IMR-90 (cell line): ENCODE results near the gene NOP16. TPM values are rescaled to one million over a fixed set of nuclear protein-coding genes. Genes with fewer than 3 reads are reported as not detected.

Source experiments
- ATAC-seq: fragments of 200-7000 bp; cut with Tn5 transposase; 2 replicates; pipeline ENCODE4 v1.9.1; 2020; ENCODE audit warnings: low read depth, mild to moderate bottlenecking, moderate library complexity
- BruUV-seq: library from RNA; stranded (reverse); fragments of 400-500 nt; replicated peaks from 2 replicates; lab custom pipeline; 2021; lab: Mats Ljungman, UMichigan
- CTCF ChIA-PET: fragments of 300-600 bp; formaldehyde crosslinking; extraction: SDS; loops from one replicate; lab custom pipeline; 2021; ENCODE audit warnings: antibody characterized with exemption; lab: Yijun Ruan, JAX
- POLR2A ChIA-PET: fragments of 300-600 bp; sonication (Branson Sonifier 250); formaldehyde crosslinking; loops from one replicate; lab custom pipeline; 2022; ENCODE audit warnings: antibody characterized with exemption; ENCODE audit not compliant: unreplicated experiment; lab: Charles Lee
- DNase-seq: peaks from one replicate; pipeline ENCODE4 v3.0.0; 2013
- H2AFZ ChIP-seq: replicated peaks from 2 replicates; pipeline ENCODE3; 2013; ENCODE audit warnings: low read length, mild to moderate bottlenecking; ENCODE audit not compliant: poor library complexity
- H2AK5ac ChIP-seq: 2 replicates; pipeline ENCODE4 v1.6.1; 2013; ENCODE audit warnings: low read depth, low read length, inconsistent platforms
- H2AK9ac ChIP-seq: replicated peaks from 2 replicates; pipeline ENCODE3; 2013; ENCODE audit warnings: mild to moderate bottlenecking, low read depth, low read length, moderate library complexity; ENCODE audit not compliant: poor library complexity
- H2BK120ac ChIP-seq: 2 replicates; pipeline ENCODE4 v1.6.1; 2013; ENCODE audit warnings: low read depth, low read length, inconsistent platforms
- H2BK15ac ChIP-seq: 3 replicates; pipeline ENCODE4 v1.6.1; 2013; ENCODE audit warnings: low read depth, low read length, inconsistent platforms
- H2BK20ac ChIP-seq: 2 replicates; pipeline ENCODE4 v1.6.1; 2013; ENCODE audit warnings: low read depth, mild to moderate bottlenecking, inconsistent platforms, low read length, moderate library complexity
- H2BK5ac ChIP-seq: 2 replicates; pipeline ENCODE4 v1.6.1; 2013; ENCODE audit warnings: mild to moderate bottlenecking, low read depth, low read length, inconsistent platforms; ENCODE audit not compliant: poor library complexity, severe bottlenecking
- H3K14ac ChIP-seq: replicated peaks from 2 replicates; pipeline ENCODE4 v1.6.1; 2013; ENCODE audit warnings: low read depth, low read length, inconsistent platforms
- H3K18ac ChIP-seq: 2 replicates; pipeline ENCODE4 v1.6.1; 2013; ENCODE audit warnings: low read depth, low read length, control low read depth
- H3K23ac ChIP-seq: 2 replicates; pipeline ENCODE4 v1.6.1; 2013; ENCODE audit warnings: low read depth, low read length, inconsistent platforms
- H3K27ac ChIP-seq: 2 replicates; pipeline ENCODE4 v1.5.1; 2013; ENCODE audit warnings: mild to moderate bottlenecking, control low read depth, low read length; ENCODE audit not compliant: insufficient read depth
- H3K27me3 ChIP-seq: 2 replicates; pipeline ENCODE4 v1.6.1; 2013; ENCODE audit warnings: low read length; ENCODE audit not compliant: control insufficient read depth, insufficient read depth
- H3K36me3 ChIP-seq: 2 replicates; pipeline ENCODE4 v1.6.1; 2013; ENCODE audit warnings: low read length, mixed read lengths; ENCODE audit not compliant: control insufficient read depth, insufficient read depth
- H3K4ac ChIP-seq: 2 replicates; pipeline ENCODE4 v1.6.1; 2013; ENCODE audit warnings: low read depth, low read length, inconsistent platforms
- H3K4me1 ChIP-seq: 2 replicates; pipeline ENCODE4 v1.6.1; 2013; ENCODE audit warnings: low read length, mixed read lengths; ENCODE audit not compliant: control insufficient read depth, insufficient read depth
- H3K4me2 ChIP-seq: 2 replicates; pipeline ENCODE4 v1.6.1; 2013; ENCODE audit warnings: low read depth, mild to moderate bottlenecking, control low read depth, low read length, moderate library complexity
- H3K4me3 ChIP-seq: 2 replicates; pipeline ENCODE4 v1.5.1; 2013; ENCODE audit warnings: low read depth, mild to moderate bottlenecking, control low read depth, low read length, moderate library complexity; ENCODE audit not compliant: insufficient read depth
- H3K56ac ChIP-seq: 2 replicates; pipeline ENCODE4 v1.6.1; 2013; ENCODE audit warnings: low read length, inconsistent platforms; ENCODE audit not compliant: insufficient read depth; ENCODE audit errors: extremely low read depth
- H3K79me1 ChIP-seq, 2 experiments: 2 replicates each; pipeline ENCODE4 v1.6.1; 2013; ENCODE audit warnings: low read length in 2 of 2, inconsistent platforms in 1 of 2, low read depth in 1 of 2
- H3K9ac ChIP-seq: 2 replicates; pipeline ENCODE4 v1.6.1; 2013; ENCODE audit warnings: low read depth, low read length, control low read depth
- H3K9me1 ChIP-seq: 2 replicates; pipeline ENCODE4 v1.6.1; 2013; ENCODE audit warnings: low read length, inconsistent platforms; ENCODE audit not compliant: insufficient read depth
- H3K9me3 ChIP-seq: 2 replicates; pipeline ENCODE4 v1.6.1; 2013; ENCODE audit warnings: low read length; ENCODE audit not compliant: control insufficient read depth, insufficient read depth
- H4K20me1 ChIP-seq: 2 replicates; pipeline ENCODE4 v1.6.1; 2013; ENCODE audit warnings: low read length, inconsistent platforms; ENCODE audit not compliant: insufficient read depth
- H4K5ac ChIP-seq: 2 replicates; pipeline ENCODE4 v1.6.1; 2013; ENCODE audit warnings: mild to moderate bottlenecking, low read depth, low read length, control low read depth
- H4K8ac ChIP-seq, 2 experiments: 2 replicates each; pipeline ENCODE4 v1.6.1; 2013; ENCODE audit warnings: low read depth in 2 of 2, low read length in 2 of 2, control low read depth in 1 of 2, inconsistent platforms in 1 of 2
- H4K91ac ChIP-seq: 2 replicates; pipeline ENCODE4 v1.6.1; 2013; ENCODE audit warnings: low read depth, low read length, inconsistent platforms; ENCODE audit not compliant: insufficient read depth
- BHLHE40 ChIP-seq: fragments of 150-350 bp; IDR thresholded peaks from 2 replicates; pipeline ENCODE4 v1.6.1; 2016; ENCODE audit warnings: mild to moderate bottlenecking, low read depth, low read length
- CEBPB ChIP-seq: IDR thresholded peaks from 2 replicates; pipeline ENCODE4 v1.6.1; 2012; ENCODE audit warnings: low read depth, low read length, improper control_type of control experiment
- CTCF ChIP-seq: conservative IDR thresholded peaks from 2 replicates; pipeline ENCODE4 v1.5.1; 2012; ENCODE audit warnings: mild to moderate bottlenecking, low read depth, low read length, improper control_type of control experiment
- FOS ChIP-seq: fragments of 150-350 bp; IDR thresholded peaks from 2 replicates; pipeline ENCODE4 v1.6.1; 2016; ENCODE audit warnings: low read depth, low read length
- MAFK ChIP-seq: IDR thresholded peaks from 2 replicates; pipeline ENCODE4 v1.6.1; 2012; ENCODE audit warnings: low read depth, low read length, improper control_type of control experiment
- MAZ ChIP-seq: IDR thresholded peaks from 2 replicates; pipeline ENCODE4 v1.6.1; 2012; ENCODE audit warnings: low read depth, mild to moderate bottlenecking, low read length, improper control_type of control experiment, moderate library complexity, borderline replicate concordance
- MXI1 ChIP-seq: IDR thresholded peaks from 2 replicates; pipeline ENCODE4 v1.6.1; 2012; ENCODE audit warnings: low read depth, mild to moderate bottlenecking, low read length, moderate library complexity, borderline replicate concordance
- NFE2L2 ChIP-seq: fragments of 150-350 bp; IDR thresholded peaks from 2 replicates; pipeline ENCODE4 v1.6.1; 2016; ENCODE audit warnings: low read depth, mild to moderate bottlenecking, low read length
- POLR2A ChIP-seq: IDR thresholded peaks from 2 replicates; pipeline ENCODE4 v1.6.1; 2012; ENCODE audit warnings: mild to moderate bottlenecking, low read depth, low read length
- RAD21 ChIP-seq: IDR thresholded peaks from 2 replicates; pipeline ENCODE4 v1.6.1; 2012; ENCODE audit warnings: low read length, improper control_type of control experiment
- RCOR1 ChIP-seq: IDR thresholded peaks from 2 replicates; pipeline ENCODE4 v1.6.1; 2012; ENCODE audit warnings: mild to moderate bottlenecking, low read length, improper control_type of control experiment; ENCODE audit not compliant: insufficient replicate concordance
- RFX5 ChIP-seq: IDR thresholded peaks from 2 replicates; pipeline ENCODE4 v1.8.0; 2012; ENCODE audit warnings: low read depth, mild to moderate bottlenecking, low read length, moderate library complexity
- SMC3 ChIP-seq: fragments of 150-350 bp; IDR thresholded peaks from 2 replicates; pipeline ENCODE4 v1.6.1; 2016; ENCODE audit warnings: low read depth, mild to moderate bottlenecking, antibody characterized with exemption, low read length, moderate library complexity
- USF2 ChIP-seq: fragments of 150-350 bp; IDR thresholded peaks from 2 replicates; pipeline ENCODE4 v1.6.1; 2017; ENCODE audit warnings: mild to moderate bottlenecking, antibody characterized with exemption, low read length, low read depth
- whole genome bisulfite sequencing, 2 experiments: methylation state at CpG; one replicate each; pipeline versions ENCODE4 v1.1.5 to v1.1.7; 2013; ENCODE audit warnings: missing lambda C conversion rate in 2 of 2; ENCODE audit not compliant: insufficient read length in 1 of 2; ENCODE audit errors: extremely low coverage in 2 of 2; 5-methylcytosine and 5-hydroxymethylcytosine counted together
- dilution Hi-C: fragments of 300-500 bp; cut with HindIII; formaldehyde crosslinking; loops from one replicate; pipeline ENCODE4 v1.14.3; 2018; ENCODE audit warnings: low sequenced_read_pairs; ENCODE audit not compliant: unreplicated experiment
- in situ Hi-C: fragments of 300-500 bp; cut with MboI; formaldehyde crosslinking; loops from 3 replicates; pipeline ENCODE4 v1.14.3; 2019; ENCODE audit warnings: low sequenced_read_pairs, inconsistent platforms, mixed read lengths
- intact Hi-C: fragments of 100-400 bp; cut with micrococcal nuclease; formaldehyde crosslinking; loops from 2 replicates; pipeline ENCODE4 v1.10.0; 2022
- polyA plus RNA-seq, 3 experiments: library from polyadenylated mRNA; depleted of rRNA; stranded (reverse); fragments of >200 nt; gene quantifications; 2 replicates each; pipeline ENCODE4 v1.2.3, GENCODE V29; 2012; ENCODE audit warnings: low replicate concordance in 1 of 3
- total RNA-seq: library from RNA; depleted of rRNA; stranded (reverse); fragments of >200 nt; gene quantifications from 2 replicates; pipeline ENCODE4 v1.2.3, GENCODE V29; 2012
- TF ChIP-seq, protein P1 (sequence below): fragments of 150-350 bp; IDR thresholded peaks from 2 replicates; pipeline ENCODE4 v1.6.1; 2016; ENCODE audit warnings: low read depth, mild to moderate bottlenecking, low read length, moderate library complexity, borderline replicate concordance

Gene NOP16
- total and polyA plus RNA-seq, 2 of the 4 experiments (the other 2 are of a cell fraction) = 28.0 to 60.4 TPM

GRCh38 chr5:176412517-176413254 is 24.3 kb upstream of the NOP16 start:
- Histone ChIP-seq H3K27ac (no peak overlapping the region), H2BK15ac (no peak overlapping the region), H4K8ac (no peak overlapping the region), H2AK5ac (0 out of 2 replicates have a peak overlapping the region, but pooled peaks have one; percentile 31), H3K4me1 (peaks cover 11% of the 10 kb centered on the region), H3K9me3 (no peaks in the 10 kb centered on the region), H2BK120ac (no peak overlapping the region), H4K5ac (no peak overlapping the region), H2AFZ (no peak overlapping the region), H3K14ac (no peak overlapping the region), H4K91ac (no peak overlapping the region), H3K36me3 (peaks cover 9% of the 10 kb centered on the region), H3K79me1 (peaks cover 27 to 59% of the 10 kb centered on the region in 2 experiments), H3K4me3 (no peak overlapping the region), H2AK9ac (peak overlapping the region; percentile 29), H3K9ac (no peak overlapping the region), H3K4me2 (no peak overlapping the region), H2BK20ac (no peak overlapping the region), H3K9me1 (peaks cover 16% of the 10 kb centered on the region), H3K27me3 (no peaks in the 10 kb centered on the region), H3K23ac (no peak overlapping the region), H4K20me1 (peaks cover 45% of the 10 kb centered on the region), H3K18ac (no peak overlapping the region), H3K56ac (no peak overlapping the region), H3K4ac (no peak overlapping the region; the same call in 1 of the 2 replicates), H2BK5ac (no peak overlapping the region)
- dilution Hi-C loops (no loop called here), intact Hi-C loops (loop anchor here (10.0 kb wide), 1 partner anchor 232 kb away; the partner anchor contains the start of gene TSPAN17), in situ Hi-C loops (no loop called here)
- ATAC-seq (no peak), DNase-seq (no peak)
- 87% methylated on average over 5 of the region's 10 CpGs; no CpG with 5 or more reads in 1 of the 2 experiments for WGBS, 2 experiments
- ChIA-PET POLR2A (no interaction called here), CTCF (no interaction called here)
- TF ChIP-seq BHLHE40 = no peak
- TF ChIP-seq, protein P1, sequence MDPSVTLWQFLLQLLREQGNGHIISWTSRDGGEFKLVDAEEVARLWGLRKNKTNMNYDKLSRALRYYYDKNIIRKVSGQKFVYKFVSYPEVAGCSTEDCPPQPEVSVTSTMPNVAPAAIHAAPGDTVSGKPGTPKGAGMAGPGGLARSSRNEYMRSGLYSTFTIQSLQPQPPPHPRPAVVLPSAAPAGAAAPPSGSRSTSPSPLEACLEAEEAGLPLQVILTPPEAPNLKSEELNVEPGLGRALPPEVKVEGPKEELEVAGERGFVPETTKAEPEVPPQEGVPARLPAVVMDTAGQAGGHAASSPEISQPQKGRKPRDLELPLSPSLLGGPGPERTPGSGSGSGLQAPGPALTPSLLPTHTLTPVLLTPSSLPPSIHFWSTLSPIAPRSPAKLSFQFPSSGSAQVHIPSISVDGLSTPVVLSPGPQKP = no peak
- TF ChIP-seq RFX5 = no peak
- TF ChIP-seq CTCF = no peak
- no peak for TF ChIP-seq USF2
- TF ChIP-seq MAFK = no peak
- no peak for TF ChIP-seq FOS
- TF ChIP-seq NFE2L2 = no peak
- no peak for TF ChIP-seq MAZ
- no peak for TF ChIP-seq CEBPB
- no peak for TF ChIP-seq RAD21
- TF ChIP-seq RCOR1 = no peak
- no peak for TF ChIP-seq POLR2A
- no peak for TF ChIP-seq MXI1
- TF ChIP-seq SMC3 = no peak
- BruUV-seq = no TSS peak
